A549 treated with AZD2906 at 1 μM for 4 hours (cell line): Measurements from ENCODE around the gene PCDHA1. TPM values are rescaled to one million over a fixed set of nuclear protein-coding genes. Genes with fewer than 3 reads are reported as not detected.

Experiments
- total RNA-seq: library from RNA; stranded (reverse); fragments of 200-300 nt; extraction: Qiagen RNA extraction; gene quantifications from 5 replicates; pipeline ENCODE4 v1.2.3, GENCODE V29; 2022

Gene PCDHA1
- 0.14 to 0.26 TPM (median 0.22 TPM) in 5 replicates for total RNA-seq

GRCh38 chr5:140785905-140786686 lies at the start of gene PCDHA1:
Gene PCDHA1 (plus strand): TSS chr5:140786140.

GRCh38 chr5:140794595-140795258 lies 8.8 kb downstream of the PCDHA1 start, which contains the start of gene PCDHA2:
Gene PCDHA2 (plus strand): TSS chr5:140794852.

GRCh38 chr5:140800816-140801493 lies 15.0 kb downstream of the PCDHA1 start, which contains the start of gene PCDHA3:
Gene PCDHA3 (plus strand): TSS chr5:140801057.

GRCh38 chr5:140806834-140807775 lies 21.2 kb downstream of the PCDHA1 start, which contains the start of gene PCDHA4:
Gene PCDHA4 (plus strand): TSS chr5:140807068.

GRCh38 chr5:140821375-140822280 lies 35.7 kb downstream of the PCDHA1 start, which contains the start of gene PCDHA5:
Gene PCDHA5 (plus strand): TSS chr5:140821613.

GRCh38 chr5:140827704-140828361 lies 41.9 kb downstream of the PCDHA1 start, which contains the start of gene PCDHA6:
Gene PCDHA6 (plus strand): TSS chr5:140827960. CDS start chr5:140828092, 132 bp downstream.

GRCh38 chr5:140833993-140834392 lies 48.1 kb downstream of the PCDHA1 start, which contains the start of gene PCDHA7:
Gene PCDHA7 (plus strand): TSS chr5:140834269. CDS start chr5:140834384, 115 bp downstream.

GRCh38 chr5:140840978-140841962 lies 55.3 kb downstream of the PCDHA1 start, which contains the start of gene PCDHA8:
Gene PCDHA8 (plus strand): TSS chr5:140841187. CDS start chr5:140841322, 135 bp downstream.

GRCh38 chr5:140848139-140849102 lies 62.5 kb downstream of the PCDHA1 start, which contains the start of gene PCDHA9:
Gene PCDHA9 (plus strand): TSS chr5:140848382. CDS start chr5:140848496, 114 bp downstream.

GRCh38 chr5:140855772-140856674 lies 70.1 kb downstream of the PCDHA1 start, which contains the start of gene PCDHA10:
Gene PCDHA10 (plus strand): TSS chr5:140855897. CDS start chr5:140856049, 152 bp downstream.

GRCh38 chr5:140868721-140869554 lies 83.0 kb downstream of the PCDHA1 start, which contains the start of gene PCDHA11:
Gene PCDHA11 (plus strand): TSS chr5:140868957. CDS start chr5:140869104, 147 bp downstream.

GRCh38 chr5:140875085-140876065 lies 89.4 kb downstream of the PCDHA1 start, which contains the start of gene PCDHA12:
Gene PCDHA12 (plus strand): TSS chr5:140875308. CDS start chr5:140875473, 165 bp downstream.

GRCh38 chr5:140881889-140882590 lies 96.1 kb downstream of the PCDHA1 start, which contains the start of gene PCDHA13:
Gene PCDHA13 (plus strand): TSS chr5:140882124. CDS start chr5:140882269, 145 bp downstream.

